Caco-2 (cell line): ENCODE data around the gene SHMT2. TPM values are rescaled to one million over a fixed set of nuclear protein-coding genes. Genes with fewer than 3 reads are reported as not detected.

ENCODE experiments used
- BruUV-seq: library from RNA; stranded (reverse); fragments of 400-500 nt; replicated peaks from 2 replicates; lab custom pipeline; 2021; lab: Mats Ljungman, UMichigan
- CTCF ChIA-PET: fragments of 300-600 bp; sonication (Branson Sonifier 250); formaldehyde crosslinking; loops from one replicate; lab custom pipeline; 2022; ENCODE audit warnings: antibody characterized with exemption; lab: Charles Lee
- POLR2A ChIA-PET: fragments of 300-600 bp; sonication (Branson Sonifier 250); formaldehyde crosslinking; loops from one replicate; lab custom pipeline; 2022; ENCODE audit warnings: antibody characterized with exemption; lab: Charles Lee
- DNase-seq, 2 experiments: peaks; one replicate each; pipeline versions ENCODE4 v3.0.0 to v3.0.0-alpha.2; 2020 to 2022
- H3K27me3 ChIP-seq: replicated peaks from 2 replicates; pipeline ENCODE4 v1.6.0; 2011; ENCODE audit warnings: low read length; ENCODE audit not compliant: control insufficient read depth, insufficient read depth
- H3K36me3 ChIP-seq: 2 replicates; pipeline ENCODE4 v1.5.1; 2011; ENCODE audit warnings: low read length; ENCODE audit not compliant: control insufficient read depth, insufficient read depth
- H3K4me1 ChIP-seq: fragments of 250-450 bp; sonication (Bioruptor Pico); 2 replicates; pipeline ENCODE4 v1.5.1; 2020; ENCODE audit warnings: mild to moderate bottlenecking
- H3K4me3 ChIP-seq: 2 replicates; pipeline ENCODE4 v1.5.1; 2011; ENCODE audit warnings: low read depth, mild to moderate bottlenecking, control low read depth, low read length
- H3K9me3 ChIP-seq: fragments of 250-450 bp; sonication (Bioruptor Pico); 2 replicates; pipeline ENCODE4 v1.5.1; 2020; ENCODE audit warnings: mild to moderate bottlenecking, moderate library complexity
- H3K27ac Mint-ChIP-seq: one replicate; pipeline ENCODE4 v1.8.0; 2022; ENCODE audit warnings: mixed read lengths; ENCODE audit not compliant: unreplicated experiment
- H3K27me3 Mint-ChIP-seq: one replicate; pipeline ENCODE4 v1.8.0; 2022; ENCODE audit warnings: mixed read lengths; ENCODE audit not compliant: insufficient read depth, unreplicated experiment
- H3K36me3 Mint-ChIP-seq: one replicate; pipeline ENCODE4 v1.8.0; 2022; ENCODE audit warnings: mild to moderate bottlenecking, mixed read lengths; ENCODE audit not compliant: insufficient read depth, unreplicated experiment
- H3K4me1 Mint-ChIP-seq: one replicate; pipeline ENCODE4 v1.8.0; 2022; ENCODE audit warnings: low read depth, mixed read lengths; ENCODE audit not compliant: unreplicated experiment
- H3K4me3 Mint-ChIP-seq: one replicate; pipeline ENCODE4 v1.8.0; 2022; ENCODE audit warnings: mild to moderate bottlenecking, moderate library complexity, mixed read lengths; ENCODE audit not compliant: unreplicated experiment
- H3K9me3 Mint-ChIP-seq: one replicate; pipeline ENCODE4 v1.8.0; 2022; ENCODE audit warnings: mixed read lengths; ENCODE audit not compliant: unreplicated experiment
- CTCF ChIP-seq, 2 experiments: fragments of 200-600 bp in 1 of 2; IDR thresholded peaks; 1 replicate in 1 of 2; 2 replicates in 1 of 2; pipeline versions ENCODE4 v1.5.1 to v1.8.0; 2011 to 2022; ENCODE audit warnings: antibody characterized with exemption in 1 of 2, control low read depth in 1 of 2, inconsistent platforms in 1 of 2, low read depth in 1 of 2, low read length in 1 of 2, mild to moderate bottlenecking in 1 of 2, moderate library complexity in 1 of 2; ENCODE audit not compliant: insufficient read depth in 1 of 2, severe bottlenecking in 1 of 2, unreplicated experiment in 1 of 2
- intact Hi-C: fragments of 100-400 bp; cut with micrococcal nuclease; formaldehyde crosslinking; loops from one replicate; pipeline ENCODE4 v1.10.0; 2022; ENCODE audit not compliant: unreplicated experiment
- total RNA-seq: library from RNA; stranded (reverse); gene quantifications from 2 replicates; pipeline ENCODE4 v1.2.3, GENCODE V29; 2022

The SHMT2 gene
- total RNA-seq, 1 experiment from 2014 or later, result 466 TPM

- Histone ChIP-seq H3K27me3 (no peaks in the 10 kb centered on the region), H3K9me3 (no peaks in the 10 kb centered on the region), H3K4me1 (no peaks in the 10 kb centered on the region), H3K36me3 (peaks cover 6% of the 10 kb centered on the region), H3K4me3 (no peak overlapping the region)
- no peaks in the 10 kb centered on the region for H3K9me3 Mint-ChIP-seq
- no peak for TF ChIP-seq CTCF (IDR thresholded peaks at IDR 0.05; ENCODE audit: insufficient read depth in 1 of 2, low read depth in 1 of 2, low read length in 1 of 2, severe bottlenecking in 1 of 2, unreplicated experiment in 1 of 2)
- DNase-seq, result no peak
- peaks cover 17% of the 10 kb centered on the region for H3K4me1 Mint-ChIP-seq
- BruUV-seq, result no TSS peak
- intact Hi-C loops, result no loop called here
- H3K4me3 Mint-ChIP-seq, result no peak overlapping the region
- peak overlapping the region; percentile 8 for H3K27ac Mint-ChIP-seq
- CTCF ChIA-PET, result interaction anchor here (0.9 to 2.3 kb wide), 3 partner anchors 48 to 69 kb away, joined by 5 to 23 read pairs (median 5); partner anchors contain the start of genes LRP1 and STAT6
- H3K36me3 Mint-ChIP-seq, result peaks cover 77% of the 10 kb centered on the region
- no peaks in the 10 kb centered on the region for H3K27me3 Mint-ChIP-seq
- POLR2A ChIA-PET, result no interaction called here
Observed at GRCh38 chr12:57181072-57181471, 48.4 kb upstream of the SHMT2 start.

- Mint-ChIP-seq H3K4me1 (peaks cover 17% of the 10 kb centered on the region), H3K9me3 (no peaks in the 10 kb centered on the region), H3K4me3 (no peak overlapping the region), H3K36me3 (peaks cover 73% of the 10 kb centered on the region), H3K27ac (peak overlapping the region; percentile 8), H3K27me3 (no peaks in the 10 kb centered on the region)
- no TSS peak for BruUV-seq
- H3K36me3 ChIP-seq, result peaks cover 4% of the 10 kb centered on the region
- POLR2A ChIA-PET, result interaction anchor here (0.7 kb wide), 1 partner anchor 27 kb away, joined by 7 read pairs; no protein-coding TSS in a partner anchor
- no peak for TF ChIP-seq CTCF (IDR thresholded peaks at IDR 0.05; ENCODE audit: insufficient read depth in 1 of 2, low read depth in 1 of 2, low read length in 1 of 2, severe bottlenecking in 1 of 2, unreplicated experiment in 1 of 2)
- CTCF ChIA-PET, result interaction anchor here (0.7 to 2.3 kb wide), 7 partner anchors 13 to 103 kb away, joined by 3 to 49 read pairs (median 7); partner anchors contain the start of genes LRP1, NEMP1 and STAT6
- no peaks in the 10 kb centered on the region for H3K9me3 ChIP-seq
- intact Hi-C loops, result loop anchor here (2.0 kb wide), 1 partner anchor 113 kb away; no protein-coding TSS in a partner anchor
- no peak for DNase-seq
- H3K4me3 ChIP-seq, result no peak overlapping the region
- no peaks in the 10 kb centered on the region for H3K27me3 ChIP-seq
- H3K4me1 ChIP-seq, result no peaks in the 10 kb centered on the region
Observed at GRCh38 chr12:57181561-57182155, 47.9 kb upstream of the SHMT2 start.

- TF ChIP-seq CTCF (IDR thresholded peaks at IDR 0.05; ENCODE audit: insufficient read depth in 1 of 2, low read depth in 1 of 2, low read length in 1 of 2, severe bottlenecking in 1 of 2, unreplicated experiment in 1 of 2), result peak; percentile 74 to 90
- peaks cover 4% of the 10 kb centered on the region for H3K36me3 ChIP-seq
- H3K9me3 ChIP-seq, result no peaks in the 10 kb centered on the region
- H3K4me1 Mint-ChIP-seq, result peaks cover 17% of the 10 kb centered on the region
- H3K4me3 ChIP-seq, result no peak overlapping the region
- H3K27ac Mint-ChIP-seq, result no peak overlapping the region
- no TSS peak for BruUV-seq
- H3K27me3 Mint-ChIP-seq, result no peaks in the 10 kb centered on the region
- ChIA-PET POLR2A (interaction anchor here (0.7 kb wide), 1 partner anchor 30 kb away, joined by 3 read pairs; no protein-coding TSS in a partner anchor), CTCF (interaction anchor here (0.6 to 2.3 kb wide), 10 partner anchors 10 to 662 kb away, joined by 3 to 49 read pairs (median 6); partner anchors contain the start of genes LRP1, LRP1-AS, NEMP1 and STAT6)
- peaks cover 72% of the 10 kb centered on the region for H3K36me3 Mint-ChIP-seq
- peak; percentile 79 to 86 for DNase-seq
- H3K27me3 ChIP-seq, result no peaks in the 10 kb centered on the region
- H3K4me3 Mint-ChIP-seq, result no peak overlapping the region
- no peaks in the 10 kb centered on the region for H3K9me3 Mint-ChIP-seq
- intact Hi-C loops, result loop anchor here (1.0 to 2.0 kb wide), 2 partner anchors 59 to 114 kb away; no protein-coding TSS in a partner anchor
- no peaks in the 10 kb centered on the region for H3K4me1 ChIP-seq
Observed at GRCh38 chr12:57182918-57183575, 46.5 kb upstream of the SHMT2 start.
